Liver (tissue), 3 donors: ENCODE data around the gene ENAH.

Source experiments
- CTCF ChIP-seq: fragments of 150-350 bp; IDR thresholded peaks from 2 replicates; pipeline ENCODE4 v1.5.1; 2017; ENCODE audit warnings: improper control_type of control experiment, low read depth, low read length; ENCODE audit not compliant: missing input control
- JUND ChIP-seq, 2 donors: IDR thresholded peaks; 2 replicates each; pipeline ENCODE4 v1.6.1; 2016; ENCODE audit warnings: antibody characterized with exemption in 2 of 2
- SP1 ChIP-seq: IDR thresholded peaks from 2 replicates; pipeline ENCODE4 v1.6.1; 2018; ENCODE audit warnings: antibody characterized with exemption, mild to moderate bottlenecking
- donor health status: healthy.
- donor health status: healthy.

- TF ChIP-seq JUND (IDR thresholded peaks at IDR 0.05) (peak in 1 of 2 donors; percentile 76), CTCF (no peak), SP1 (peak; percentile 66)
Observed at GRCh38 chr1:225693085-225693696, 40.3 kb upstream of the ENAH start.
